ENCODE measurements around the gene CHCHD3.

- TF ChIP-seq, protein P1, sequence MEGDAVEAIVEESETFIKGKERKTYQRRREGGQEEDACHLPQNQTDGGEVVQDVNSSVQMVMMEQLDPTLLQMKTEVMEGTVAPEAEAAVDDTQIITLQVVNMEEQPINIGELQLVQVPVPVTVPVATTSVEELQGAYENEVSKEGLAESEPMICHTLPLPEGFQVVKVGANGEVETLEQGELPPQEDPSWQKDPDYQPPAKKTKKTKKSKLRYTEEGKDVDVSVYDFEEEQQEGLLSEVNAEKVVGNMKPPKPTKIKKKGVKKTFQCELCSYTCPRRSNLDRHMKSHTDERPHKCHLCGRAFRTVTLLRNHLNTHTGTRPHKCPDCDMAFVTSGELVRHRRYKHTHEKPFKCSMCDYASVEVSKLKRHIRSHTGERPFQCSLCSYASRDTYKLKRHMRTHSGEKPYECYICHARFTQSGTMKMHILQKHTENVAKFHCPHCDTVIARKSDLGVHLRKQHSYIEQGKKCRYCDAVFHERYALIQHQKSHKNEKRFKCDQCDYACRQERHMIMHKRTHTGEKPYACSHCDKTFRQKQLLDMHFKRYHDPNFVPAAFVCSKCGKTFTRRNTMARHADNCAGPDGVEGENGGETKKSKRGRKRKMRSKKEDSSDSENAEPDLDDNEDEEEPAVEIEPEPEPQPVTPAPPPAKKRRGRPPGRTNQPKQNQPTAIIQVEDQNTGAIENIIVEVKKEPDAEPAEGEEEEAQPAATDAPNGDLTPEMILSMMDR (IDR thresholded peaks at IDR 0.05): no peak
- no peak for TF ChIP-seq MAX (CRISPR knock-in tag; IDR thresholded peaks at IDR 0.05)
Measured at GRCh38 chr7:132879579-132879978, 202.3 kb downstream of the CHCHD3 start.

All from WTC11 (cell line).